Astrocyte of the cerebellum (primary cell): ENCODE measurements around the gene FGR.

ENCODE experiments used
- DNase-seq: peaks from one replicate; pipeline ENCODE4 v3.0.0-alpha.2; 2011; ENCODE audit warnings: low read depth
- H3K4me3 ChIP-seq: 2 replicates; pipeline ENCODE4 v1.5.1; 2011; ENCODE audit warnings: mild to moderate bottlenecking, low read depth, low read length, moderate library complexity
- in situ Hi-C: cut with HindIII; loops from 2 replicates; pipeline ENCODE4 v1.10.0; 2017; ENCODE audit warnings: low sequenced_read_pairs
- TF ChIP-seq, protein P1 (sequence below): IDR thresholded peaks from 2 replicates; pipeline ENCODE4 v1.5.1; 2012; ENCODE audit warnings: low read length, low read depth, moderate library complexity, mild to moderate bottlenecking; ENCODE audit errors: missing control alignments

The FGR gene

DNA sequence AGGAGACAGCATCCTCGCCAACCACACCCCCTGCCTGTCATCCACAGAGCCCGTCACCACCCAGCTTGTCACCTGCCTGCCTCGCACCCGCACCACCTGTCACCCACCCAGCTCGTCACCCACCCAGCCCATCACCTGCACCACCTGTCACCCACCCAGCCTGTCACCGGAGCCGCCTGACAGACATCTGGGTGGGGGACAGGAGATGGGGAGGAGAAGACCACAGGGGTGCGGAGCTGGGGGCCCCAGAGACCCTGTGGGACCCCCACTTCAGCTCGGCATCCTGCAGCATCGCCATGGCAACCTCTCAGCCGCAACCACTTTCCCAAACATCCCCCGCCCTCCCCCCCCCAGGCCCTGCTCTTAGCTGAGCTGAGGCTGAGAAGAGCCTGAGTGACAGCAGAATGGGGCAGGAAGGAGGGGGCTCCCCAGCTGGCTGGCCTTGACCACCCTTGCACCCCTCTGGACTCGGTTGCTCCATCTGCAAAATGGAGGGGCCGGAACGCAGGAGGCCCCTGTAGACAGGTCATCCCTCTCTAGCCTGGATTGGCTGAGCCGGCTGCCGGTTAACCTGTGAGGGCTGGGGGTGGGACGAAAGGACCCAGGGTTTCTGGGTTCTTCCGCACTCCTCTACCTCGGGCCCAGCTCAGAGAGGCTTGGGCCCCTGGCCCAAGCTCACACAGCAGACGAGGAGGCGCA is 42.6 kb downstream of the FGR start:
- in situ Hi-C loops = no loop called here
- no peak for DNase-seq
- TF ChIP-seq, protein P1, sequence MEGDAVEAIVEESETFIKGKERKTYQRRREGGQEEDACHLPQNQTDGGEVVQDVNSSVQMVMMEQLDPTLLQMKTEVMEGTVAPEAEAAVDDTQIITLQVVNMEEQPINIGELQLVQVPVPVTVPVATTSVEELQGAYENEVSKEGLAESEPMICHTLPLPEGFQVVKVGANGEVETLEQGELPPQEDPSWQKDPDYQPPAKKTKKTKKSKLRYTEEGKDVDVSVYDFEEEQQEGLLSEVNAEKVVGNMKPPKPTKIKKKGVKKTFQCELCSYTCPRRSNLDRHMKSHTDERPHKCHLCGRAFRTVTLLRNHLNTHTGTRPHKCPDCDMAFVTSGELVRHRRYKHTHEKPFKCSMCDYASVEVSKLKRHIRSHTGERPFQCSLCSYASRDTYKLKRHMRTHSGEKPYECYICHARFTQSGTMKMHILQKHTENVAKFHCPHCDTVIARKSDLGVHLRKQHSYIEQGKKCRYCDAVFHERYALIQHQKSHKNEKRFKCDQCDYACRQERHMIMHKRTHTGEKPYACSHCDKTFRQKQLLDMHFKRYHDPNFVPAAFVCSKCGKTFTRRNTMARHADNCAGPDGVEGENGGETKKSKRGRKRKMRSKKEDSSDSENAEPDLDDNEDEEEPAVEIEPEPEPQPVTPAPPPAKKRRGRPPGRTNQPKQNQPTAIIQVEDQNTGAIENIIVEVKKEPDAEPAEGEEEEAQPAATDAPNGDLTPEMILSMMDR = no peak
- H3K4me3 ChIP-seq = no peak overlapping the region

DNA sequence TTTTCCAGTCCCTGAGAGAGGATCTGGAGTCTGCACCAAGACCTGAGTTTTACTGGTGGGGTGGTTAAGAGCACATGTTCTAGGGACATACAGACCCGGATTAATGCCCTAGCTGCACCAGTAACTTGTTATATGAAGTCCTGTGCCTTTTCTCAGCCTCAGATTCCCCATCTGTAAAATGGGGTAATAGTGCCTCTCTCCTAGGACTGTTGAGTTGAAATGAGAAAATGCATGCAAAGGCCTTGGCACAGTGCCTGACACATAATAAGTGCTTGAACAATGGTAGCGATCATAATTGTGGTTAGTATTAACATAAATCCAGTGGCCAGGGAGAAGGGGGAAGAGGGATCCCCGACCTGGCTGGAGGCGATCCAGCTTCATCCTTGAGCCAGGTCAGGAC is 43.4 kb downstream of the FGR start:
- no peak overlapping the region for H3K4me3 ChIP-seq
- TF ChIP-seq, protein P1 = no peak

DNA sequence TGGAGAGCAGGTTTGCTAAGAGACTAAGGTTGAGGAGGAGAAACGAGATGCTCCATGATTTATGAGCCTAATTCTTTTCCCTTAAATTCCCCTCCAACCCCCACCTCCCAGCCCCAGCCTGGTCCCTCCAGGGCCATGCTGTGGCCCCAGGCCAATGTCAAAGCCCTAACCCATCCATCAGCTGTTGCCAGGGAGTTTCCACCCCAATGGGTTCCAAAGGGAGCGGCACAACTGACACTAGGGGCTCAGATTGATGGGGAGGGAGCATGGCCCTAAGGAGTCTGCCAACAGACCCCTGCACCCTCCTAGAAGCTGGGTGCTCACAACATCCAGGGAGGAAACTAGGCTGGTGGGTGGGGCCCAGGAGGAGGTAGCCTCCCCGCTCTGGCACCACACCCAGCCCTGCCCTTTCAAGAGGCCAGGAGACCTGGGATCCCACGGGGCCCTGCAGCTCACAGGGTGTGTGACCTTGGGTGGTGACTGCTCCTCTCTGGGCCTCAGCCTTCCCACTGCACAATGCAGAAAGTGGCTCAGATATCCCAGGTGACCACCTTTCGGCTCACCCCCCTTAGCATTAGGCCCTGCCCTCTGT is 44.0 kb downstream of the FGR start:
- no peak overlapping the region for H3K4me3 ChIP-seq
- no peak for DNase-seq
- in situ Hi-C loops = no loop called here
- TF ChIP-seq, protein P1 = no peak

More for the DNA sequence above, 43.4 kb downstream of the FGR start:
- peak; percentile 61 for DNase-seq
- in situ Hi-C loops = no loop called here

DNA sequence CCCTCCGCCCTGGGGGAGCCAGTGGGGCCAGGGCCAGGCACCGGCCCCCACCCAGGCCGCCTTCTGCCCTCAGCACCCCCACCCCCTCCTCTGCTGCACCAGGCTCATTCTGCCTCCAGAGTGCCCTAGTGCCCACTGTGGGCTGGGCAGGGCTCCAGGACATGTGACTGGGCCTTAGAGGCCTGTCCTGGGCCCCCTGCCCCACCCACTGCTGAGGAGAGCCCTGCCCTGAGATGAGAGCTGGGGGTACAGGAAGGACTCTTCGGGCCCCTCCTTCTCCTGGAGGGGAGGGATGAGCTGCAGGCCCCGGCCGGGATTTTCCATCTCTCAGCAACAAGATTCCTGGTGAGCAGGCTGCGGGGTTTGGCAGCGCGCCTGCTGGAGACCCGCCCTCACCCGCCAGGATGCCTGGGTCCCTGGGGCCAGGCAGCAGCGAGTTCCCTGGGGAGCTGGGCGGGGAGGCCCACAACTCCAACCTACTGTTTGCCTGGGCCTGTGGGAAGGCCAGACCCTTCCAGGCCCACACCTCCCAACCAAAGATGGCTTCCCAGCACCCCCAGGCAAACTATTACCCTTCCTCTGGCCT is 45.1 kb downstream of the FGR start:
- DNase-seq = no peak
- TF ChIP-seq, protein P1 = no peak
- no peak overlapping the region for H3K4me3 ChIP-seq
- in situ Hi-C loops = no loop called here

DNA sequence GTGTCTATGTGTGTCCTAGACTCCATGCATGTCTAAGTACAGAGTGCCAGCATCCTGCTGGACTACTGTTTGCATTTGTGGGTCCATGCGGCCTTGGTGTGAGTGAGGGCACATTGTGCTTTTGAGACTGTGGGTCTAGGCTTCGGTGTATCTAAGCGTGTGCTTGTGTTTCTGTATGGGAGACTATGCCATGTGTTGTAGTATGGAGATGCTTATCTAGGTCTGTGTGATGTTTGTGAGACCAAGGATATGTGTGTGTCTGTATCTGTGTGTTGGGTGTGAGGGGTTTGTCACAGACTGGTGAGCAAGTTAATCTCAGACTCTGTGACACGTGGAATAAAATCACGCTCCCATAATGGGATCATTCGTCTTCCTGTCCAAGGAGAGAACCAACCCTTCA is 45.5 kb downstream of the FGR start:
- no peak overlapping the region for H3K4me3 ChIP-seq
- in situ Hi-C loops = no loop called here
- TF ChIP-seq, protein P1 = no peak
- DNase-seq = no peak

DNA sequence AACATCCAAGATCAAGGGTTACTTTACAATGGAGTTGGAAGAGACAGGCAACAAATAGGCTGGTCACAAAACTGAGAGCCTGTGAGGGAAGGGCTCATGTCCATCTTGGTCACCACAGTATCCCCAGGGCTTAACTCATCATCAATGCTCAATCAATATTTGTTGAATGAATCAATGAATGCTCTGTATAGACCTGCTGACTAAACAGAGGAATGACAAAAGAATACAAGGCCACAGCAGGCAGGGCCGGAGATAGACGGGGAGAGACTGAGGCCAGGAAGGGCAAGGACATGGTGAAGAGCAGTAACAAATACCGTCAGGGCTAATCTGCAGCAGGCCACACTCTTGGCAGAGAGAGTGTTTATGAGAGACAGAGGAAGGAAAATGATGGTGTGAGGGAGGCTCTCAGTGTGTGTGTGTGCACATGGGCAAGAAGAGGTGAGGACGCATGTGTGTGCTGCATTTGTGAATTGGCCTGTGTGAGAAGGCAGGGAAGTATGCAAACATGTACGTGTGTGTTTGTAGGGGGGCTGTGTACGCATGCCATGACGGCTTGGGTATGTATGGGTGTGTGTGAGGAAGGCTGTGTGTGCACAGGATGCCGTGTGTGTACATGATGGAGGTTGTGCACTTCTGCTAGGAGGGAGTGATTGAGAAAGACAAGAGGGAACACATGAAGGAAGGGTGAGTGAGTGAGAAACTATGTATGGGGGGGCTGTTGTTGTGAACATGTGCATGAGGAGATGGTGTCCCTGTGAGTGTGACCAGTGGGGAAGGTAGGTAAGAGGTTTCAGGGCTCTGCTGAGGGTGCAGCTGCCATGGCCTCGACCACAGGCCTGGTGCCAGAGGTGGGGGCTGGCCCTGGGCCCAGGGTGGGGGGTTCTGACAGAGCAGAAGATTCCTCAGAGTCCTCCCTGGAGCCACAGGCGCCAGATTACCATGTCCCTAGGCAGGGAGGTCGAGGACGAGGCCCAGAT is 46.4 kb downstream of the FGR start:
- in situ Hi-C loops = no loop called here
- DNase-seq = no peak
- H3K4me3 ChIP-seq = no peak overlapping the region
- TF ChIP-seq, protein P1 = no peak
